Measurements from ENCODE around the gene RXRA.

RXRA gene

DNA sequence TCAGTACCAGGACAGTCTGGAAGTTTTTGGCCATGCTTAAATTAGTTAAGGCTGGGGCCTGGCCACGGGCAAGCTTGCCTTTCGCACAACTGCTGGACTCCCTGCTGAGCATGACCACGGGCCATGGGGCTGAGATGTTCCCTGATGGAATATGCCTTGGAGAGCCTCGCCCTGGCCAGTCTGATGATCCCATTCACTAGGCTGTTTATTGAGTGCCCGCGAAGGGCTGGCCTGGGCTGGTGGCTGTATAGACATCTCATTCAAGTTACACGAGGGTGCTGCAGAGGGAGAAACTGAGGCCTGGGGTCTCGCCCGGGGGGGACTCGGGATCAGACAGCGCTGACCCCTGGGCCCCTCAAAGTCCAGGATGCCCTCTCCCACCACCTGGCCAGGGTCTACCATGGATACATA lies 7.8 kb upstream of the RXRA start:
- DNase-seq (ENCODE audit: low read depth in 1 of 2, low spot score in 1 of 2) = no peak
- Histone ChIP-seq H3K27me3 (ENCODE audit: insufficient read depth, poor library complexity, severe bottlenecking) (no peaks in the 10 kb centered on the region), H3K4me3 (replicated peaks; ENCODE audit: insufficient read depth, low read length) (no peak overlapping the region), H3K27ac (replicated peaks) (no peak overlapping the region)
- TF ChIP-seq, protein P1, sequence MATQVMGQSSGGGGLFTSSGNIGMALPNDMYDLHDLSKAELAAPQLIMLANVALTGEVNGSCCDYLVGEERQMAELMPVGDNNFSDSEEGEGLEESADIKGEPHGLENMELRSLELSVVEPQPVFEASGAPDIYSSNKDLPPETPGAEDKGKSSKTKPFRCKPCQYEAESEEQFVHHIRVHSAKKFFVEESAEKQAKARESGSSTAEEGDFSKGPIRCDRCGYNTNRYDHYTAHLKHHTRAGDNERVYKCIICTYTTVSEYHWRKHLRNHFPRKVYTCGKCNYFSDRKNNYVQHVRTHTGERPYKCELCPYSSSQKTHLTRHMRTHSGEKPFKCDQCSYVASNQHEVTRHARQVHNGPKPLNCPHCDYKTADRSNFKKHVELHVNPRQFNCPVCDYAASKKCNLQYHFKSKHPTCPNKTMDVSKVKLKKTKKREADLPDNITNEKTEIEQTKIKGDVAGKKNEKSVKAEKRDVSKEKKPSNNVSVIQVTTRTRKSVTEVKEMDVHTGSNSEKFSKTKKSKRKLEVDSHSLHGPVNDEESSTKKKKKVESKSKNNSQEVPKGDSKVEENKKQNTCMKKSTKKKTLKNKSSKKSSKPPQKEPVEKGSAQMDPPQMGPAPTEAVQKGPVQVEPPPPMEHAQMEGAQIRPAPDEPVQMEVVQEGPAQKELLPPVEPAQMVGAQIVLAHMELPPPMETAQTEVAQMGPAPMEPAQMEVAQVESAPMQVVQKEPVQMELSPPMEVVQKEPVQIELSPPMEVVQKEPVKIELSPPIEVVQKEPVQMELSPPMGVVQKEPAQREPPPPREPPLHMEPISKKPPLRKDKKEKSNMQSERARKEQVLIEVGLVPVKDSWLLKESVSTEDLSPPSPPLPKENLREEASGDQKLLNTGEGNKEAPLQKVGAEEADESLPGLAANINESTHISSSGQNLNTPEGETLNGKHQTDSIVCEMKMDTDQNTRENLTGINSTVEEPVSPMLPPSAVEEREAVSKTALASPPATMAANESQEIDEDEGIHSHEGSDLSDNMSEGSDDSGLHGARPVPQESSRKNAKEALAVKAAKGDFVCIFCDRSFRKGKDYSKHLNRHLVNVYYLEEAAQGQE (IDR thresholded peaks at IDR 0.05; ENCODE audit: insufficient replicate concordance, low read depth) = no peak
- no peak for TF ChIP-seq GABPA (IDR thresholded peaks at IDR 0.05; ENCODE audit: low read depth)

DNA sequence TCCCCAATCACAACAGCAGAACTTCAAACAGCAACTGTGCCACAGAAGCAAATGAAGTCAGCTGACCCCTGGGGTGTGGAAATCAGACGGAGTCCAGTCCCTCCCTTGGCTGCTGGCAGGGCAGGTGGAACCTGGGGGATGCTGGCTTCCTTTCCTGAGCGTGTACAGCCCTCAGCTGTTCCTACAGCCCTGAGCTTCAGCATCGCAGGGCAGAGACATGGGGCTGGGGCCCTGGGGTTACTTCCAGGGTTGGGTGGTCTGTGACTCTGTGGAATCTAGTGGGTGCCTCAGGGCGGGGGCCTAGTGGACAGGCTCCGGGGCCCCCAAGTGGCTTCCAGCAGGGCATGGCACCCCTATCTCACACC lies 7.3 kb upstream of the RXRA start:
- DNase-seq (ENCODE audit: low read depth in 1 of 2, low spot score in 1 of 2) = no peak
- H3K4me3 ChIP-seq (replicated peaks; ENCODE audit: insufficient read depth, low read length) = no peak overlapping the region
- TF ChIP-seq POLR2AphosphoS5 (IDR thresholded peaks at IDR 0.05; ENCODE audit: low read depth) = no peak
- TF ChIP-seq, protein P1 (IDR thresholded peaks at IDR 0.05; ENCODE audit: insufficient replicate concordance, low read depth) = no peak
- TF ChIP-seq GABPA (IDR thresholded peaks at IDR 0.05; ENCODE audit: low read depth) = no peak
- TF ChIP-seq, protein P2, sequence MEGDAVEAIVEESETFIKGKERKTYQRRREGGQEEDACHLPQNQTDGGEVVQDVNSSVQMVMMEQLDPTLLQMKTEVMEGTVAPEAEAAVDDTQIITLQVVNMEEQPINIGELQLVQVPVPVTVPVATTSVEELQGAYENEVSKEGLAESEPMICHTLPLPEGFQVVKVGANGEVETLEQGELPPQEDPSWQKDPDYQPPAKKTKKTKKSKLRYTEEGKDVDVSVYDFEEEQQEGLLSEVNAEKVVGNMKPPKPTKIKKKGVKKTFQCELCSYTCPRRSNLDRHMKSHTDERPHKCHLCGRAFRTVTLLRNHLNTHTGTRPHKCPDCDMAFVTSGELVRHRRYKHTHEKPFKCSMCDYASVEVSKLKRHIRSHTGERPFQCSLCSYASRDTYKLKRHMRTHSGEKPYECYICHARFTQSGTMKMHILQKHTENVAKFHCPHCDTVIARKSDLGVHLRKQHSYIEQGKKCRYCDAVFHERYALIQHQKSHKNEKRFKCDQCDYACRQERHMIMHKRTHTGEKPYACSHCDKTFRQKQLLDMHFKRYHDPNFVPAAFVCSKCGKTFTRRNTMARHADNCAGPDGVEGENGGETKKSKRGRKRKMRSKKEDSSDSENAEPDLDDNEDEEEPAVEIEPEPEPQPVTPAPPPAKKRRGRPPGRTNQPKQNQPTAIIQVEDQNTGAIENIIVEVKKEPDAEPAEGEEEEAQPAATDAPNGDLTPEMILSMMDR (IDR thresholded peaks at IDR 0.05; ENCODE audit: insufficient read depth, low read length) = no peak
- no peak for TF ChIP-seq SPI1 (IDR thresholded peaks at IDR 0.05; ENCODE audit: borderline replicate concordance, low read depth)
- no peak overlapping the region for H3K27ac ChIP-seq (replicated peaks)
- H3K27me3 ChIP-seq (ENCODE audit: insufficient read depth, poor library complexity, severe bottlenecking) = no peaks in the 10 kb centered on the region

DNA sequence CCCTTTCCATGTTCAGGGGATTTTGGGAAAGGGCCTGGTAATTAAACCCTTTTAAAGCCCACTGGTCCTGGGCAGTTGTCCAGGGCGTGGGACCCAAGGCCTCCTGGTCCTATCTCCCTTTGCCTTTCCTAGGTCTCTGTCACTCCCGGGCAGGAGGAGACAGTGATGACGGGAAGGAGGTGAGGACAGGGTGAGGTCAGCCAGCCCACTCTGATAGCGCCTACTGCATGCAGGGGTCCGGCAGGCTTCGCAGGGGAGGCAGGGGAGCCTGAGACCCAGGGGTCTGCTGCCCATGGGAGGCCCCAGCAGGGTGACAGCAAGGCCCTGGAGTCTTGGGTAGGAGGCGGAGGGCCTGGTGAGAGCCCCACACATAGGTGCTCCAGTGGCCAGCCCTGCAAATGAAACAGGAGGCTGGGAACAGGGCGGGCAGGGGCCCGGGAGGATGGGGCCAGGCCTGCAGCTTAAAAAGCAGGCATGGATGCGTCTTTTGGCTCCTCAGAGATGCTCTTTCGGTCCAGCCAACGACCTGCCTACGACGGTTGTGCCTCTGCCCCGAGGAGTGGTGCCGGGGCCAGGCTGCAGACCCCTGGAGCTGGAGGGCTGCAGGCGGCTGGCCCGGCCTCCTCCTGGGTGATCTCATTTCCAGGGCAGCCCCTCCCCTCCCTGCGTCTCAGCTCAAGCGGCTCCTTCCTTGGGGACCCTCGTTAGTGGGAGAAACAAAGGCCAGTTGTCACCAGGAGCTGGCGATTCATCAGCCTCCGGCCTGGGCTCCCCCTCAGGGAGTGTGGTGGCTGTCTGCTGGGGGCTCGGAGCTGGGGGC lies 6.7 kb upstream of the RXRA start:
- Histone ChIP-seq H3K27me3 (ENCODE audit: insufficient read depth, poor library complexity, severe bottlenecking) (no peaks in the 10 kb centered on the region), H3K27ac (replicated peaks) (no peak overlapping the region), H3K4me3 (replicated peaks; ENCODE audit: insufficient read depth, low read length) (no peak overlapping the region)
- TF ChIP-seq, protein P1 (IDR thresholded peaks at IDR 0.05; ENCODE audit: insufficient replicate concordance, low read depth) = no peak
- TF ChIP-seq POLR2AphosphoS5 (IDR thresholded peaks at IDR 0.05; ENCODE audit: low read depth) = no peak
- no peak for TF ChIP-seq GABPA (IDR thresholded peaks at IDR 0.05; ENCODE audit: low read depth)
- TF ChIP-seq, protein P2 (IDR thresholded peaks at IDR 0.05; ENCODE audit: insufficient read depth, low read length) = no peak
- TF ChIP-seq SPI1 (IDR thresholded peaks at IDR 0.05; ENCODE audit: borderline replicate concordance, low read depth) = no peak
- DNase-seq (ENCODE audit: low read depth in 1 of 2, low spot score in 1 of 2) = no peak
